Tibial nerve (tissue), 4 donors: ENCODE results near the gene ZNF649.

Experiments
- EP300 ChIP-seq, 2 donors: sonication (generic); formaldehyde crosslinking; IDR thresholded peaks; one replicate each; pipeline ENCODE4 v1.6.1; 2017; ENCODE audit warnings: antibody characterized with exemption in 2 of 2, mild to moderate bottlenecking in 1 of 2
- POLR2A ChIP-seq, 2 donors: fragments of 450-650 bp; IDR thresholded peaks; one replicate each; pipeline ENCODE4 v1.6.1; 2017; ENCODE audit warnings: antibody characterized with exemption in 2 of 2, mild to moderate bottlenecking in 2 of 2, moderate library complexity in 2 of 2
- TF ChIP-seq, protein P1 (sequence below), 5 experiments: fragments of 200-600 bp in 3 of 5; fragments of 450-650 bp in 2 of 5; sonication (generic) in 3 of 5; IDR thresholded peaks; one replicate each; pipeline ENCODE4 v1.5.1; 2016 to 2019; ENCODE audit warnings: antibody characterized with exemption in 5 of 5, mild to moderate bottlenecking in 3 of 5, moderate library complexity in 2 of 5

DNA sequence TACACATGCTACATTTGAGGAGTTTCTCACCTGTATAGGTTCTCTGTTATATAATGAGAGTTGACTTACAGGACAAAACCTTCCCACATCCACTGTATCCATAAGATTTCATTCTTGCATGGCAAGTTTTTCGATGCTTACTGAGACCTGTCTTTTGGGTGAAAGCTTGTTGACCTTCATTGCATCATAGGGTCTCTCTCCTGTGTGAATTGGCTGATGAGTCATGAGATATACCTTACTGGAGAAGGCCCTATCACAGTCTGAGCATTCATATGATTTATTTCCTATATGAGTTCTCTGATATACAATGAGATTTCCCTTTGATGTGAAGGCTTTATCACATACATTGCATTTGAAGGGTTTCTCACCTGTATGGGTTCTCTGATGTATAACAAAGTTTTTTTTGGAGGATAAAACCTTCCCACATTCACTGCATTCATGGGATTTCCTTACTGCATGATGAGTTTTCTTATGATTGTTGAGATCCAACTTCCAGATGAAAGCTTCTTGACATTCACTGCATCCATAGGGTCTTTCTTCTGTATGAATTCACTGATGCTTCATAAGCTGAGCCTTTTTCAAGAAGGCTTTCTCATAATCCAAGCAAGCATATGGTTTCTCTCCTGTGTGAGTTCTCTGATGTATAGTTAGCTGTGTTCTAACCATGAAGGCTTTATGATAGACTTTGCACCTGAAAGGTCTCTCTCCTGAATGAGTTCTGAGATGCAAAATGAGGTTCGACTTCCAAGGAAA lies 42.8 kb downstream of the ZNF649 start:
- TF ChIP-seq, protein P1, sequence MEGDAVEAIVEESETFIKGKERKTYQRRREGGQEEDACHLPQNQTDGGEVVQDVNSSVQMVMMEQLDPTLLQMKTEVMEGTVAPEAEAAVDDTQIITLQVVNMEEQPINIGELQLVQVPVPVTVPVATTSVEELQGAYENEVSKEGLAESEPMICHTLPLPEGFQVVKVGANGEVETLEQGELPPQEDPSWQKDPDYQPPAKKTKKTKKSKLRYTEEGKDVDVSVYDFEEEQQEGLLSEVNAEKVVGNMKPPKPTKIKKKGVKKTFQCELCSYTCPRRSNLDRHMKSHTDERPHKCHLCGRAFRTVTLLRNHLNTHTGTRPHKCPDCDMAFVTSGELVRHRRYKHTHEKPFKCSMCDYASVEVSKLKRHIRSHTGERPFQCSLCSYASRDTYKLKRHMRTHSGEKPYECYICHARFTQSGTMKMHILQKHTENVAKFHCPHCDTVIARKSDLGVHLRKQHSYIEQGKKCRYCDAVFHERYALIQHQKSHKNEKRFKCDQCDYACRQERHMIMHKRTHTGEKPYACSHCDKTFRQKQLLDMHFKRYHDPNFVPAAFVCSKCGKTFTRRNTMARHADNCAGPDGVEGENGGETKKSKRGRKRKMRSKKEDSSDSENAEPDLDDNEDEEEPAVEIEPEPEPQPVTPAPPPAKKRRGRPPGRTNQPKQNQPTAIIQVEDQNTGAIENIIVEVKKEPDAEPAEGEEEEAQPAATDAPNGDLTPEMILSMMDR (IDR thresholded peaks at IDR 0.05) = no peak
- TF ChIP-seq POLR2A (IDR thresholded peaks at IDR 0.05) (no peak), EP300 (IDR thresholded peaks at IDR 0.05) (no peak)
